Fibroblast of skin of back (primary cell): Measurements from ENCODE around the gene MYO5B.

Experiments used
- DNase-seq: peaks from one replicate; pipeline ENCODE4 v3.0.0-alpha.2; 2013

MYO5B gene

GRCh38 chr18:50065039-50065438, 129.9 kb downstream of the MYO5B start:
- no peak for DNase-seq

- DNase-seq = no peak
These were observed 132.9 kb downstream of the MYO5B start for GRCh38 chr18:50061876-50062517.

- DNase-seq = no peak
These were observed 134.1 kb downstream of the MYO5B start for GRCh38 chr18:50060822-50061221.

GRCh38 chr18:50058731-50059130, 136.2 kb downstream of the MYO5B start:
- no peak for DNase-seq

- no peak for DNase-seq
These were observed 137.9 kb downstream of the MYO5B start for GRCh38 chr18:50057009-50057408.

GRCh38 chr18:50056185-50056584, 138.8 kb downstream of the MYO5B start:
- DNase-seq = no peak

- DNase-seq = no peak
These were observed 139.5 kb downstream of the MYO5B start for GRCh38 chr18:50055488-50055887.

- DNase-seq = no peak
These were observed 141.8 kb downstream of the MYO5B start for GRCh38 chr18:50053111-50053510.

- peak; percentile 14 for DNase-seq
These were observed 143.7 kb downstream of the MYO5B start for GRCh38 chr18:50051288-50051687.

GRCh38 chr18:50045126-50045525, 149.8 kb downstream of the MYO5B start:
- DNase-seq = no peak

- DNase-seq = no peak
These were observed 150.5 kb downstream of the MYO5B start for GRCh38 chr18:50044402-50044801.

GRCh38 chr18:50042611-50043010, 152.3 kb downstream of the MYO5B start:
- no peak for DNase-seq

- DNase-seq = no peak
These were observed 155.2 kb downstream of the MYO5B start for GRCh38 chr18:50039746-50040145.

GRCh38 chr18:50038448-50038847, 156.5 kb downstream of the MYO5B start:
- DNase-seq = peak; percentile 49

GRCh38 chr18:50034029-50034428, 160.9 kb downstream of the MYO5B start:
- DNase-seq = no peak

GRCh38 chr18:50033004-50033403, 161.9 kb downstream of the MYO5B start:
- no peak for DNase-seq

- no peak for DNase-seq
These were observed 164.8 kb downstream of the MYO5B start for GRCh38 chr18:50030146-50030545.

- no peak for DNase-seq
These were observed 167.0 kb downstream of the MYO5B start for GRCh38 chr18:50027996-50028395.

- DNase-seq = no peak
These were observed 170.5 kb downstream of the MYO5B start for GRCh38 chr18:50024466-50024865.

GRCh38 chr18:50022985-50023384, 172.0 kb downstream of the MYO5B start:
- DNase-seq = no peak

GRCh38 chr18:50014606-50015005, 180.3 kb downstream of the MYO5B start:
- no peak for DNase-seq

- peak; percentile 39 for DNase-seq
These were observed 181.4 kb downstream of the MYO5B start for GRCh38 chr18:50013363-50014138.

GRCh38 chr18:50011813-50012435, 183.0 kb downstream of the MYO5B start:
- peak; percentile 93 for DNase-seq
